NB4 (cell line): ENCODE measurements around the gene ZNF248.

Source experiments
- CTCF ChIP-seq: IDR thresholded peaks from one replicate; pipeline ENCODE4 v1.5.1; 2012; ENCODE audit warnings: low read depth, low read length
- MAX ChIP-seq: IDR thresholded peaks from 2 replicates; pipeline ENCODE4 v1.6.1; 2011; ENCODE audit warnings: low read depth, low read length
- MYC ChIP-seq: IDR thresholded peaks from 2 replicates; pipeline ENCODE4 v1.6.1; 2011; ENCODE audit warnings: low read depth, low read length
- POLR2A ChIP-seq: IDR thresholded peaks from 2 replicates; pipeline ENCODE4 v1.6.1; 2011; ENCODE audit warnings: mild to moderate bottlenecking; ENCODE audit not compliant: insufficient read length; ENCODE audit errors: extremely low read depth

- no peak for TF ChIP-seq CTCF
- no peak for TF ChIP-seq POLR2A
- TF ChIP-seq MYC = no peak
- no peak for TF ChIP-seq MAX
These were observed 8.8 kb upstream of the ZNF248 start for GRCh38 chr10:37865957-37866803.
